HepG2 (cell line): Measurements from ENCODE around the gene TTC39C. TPM values are rescaled to one million over a fixed set of nuclear protein-coding genes. Genes with fewer than 3 reads are reported as not detected.

ENCODE experiments used
- ATAC-seq: fragments of 200-7000 bp; cut with Tn5 transposase; 3 replicates; pipeline ENCODE4 v1.9.1; 2020; ENCODE audit warnings: mild to moderate bottlenecking, moderate library complexity
- BruUV-seq: library from RNA; stranded (reverse); fragments of 400-500 nt; replicated peaks from 2 replicates; lab custom pipeline; 2021; lab: Mats Ljungman, UMichigan
- CTCF ChIA-PET: fragments of 300-600 bp; formaldehyde crosslinking; extraction: SDS; loops from one replicate; lab custom pipeline; 2021; ENCODE audit warnings: low total read pairs, inconsistent platforms, low intra/inter-chr PET ratio; lab: Yijun Ruan, JAX
- POLR2A ChIA-PET: fragments of 350-600 bp; sonication (Branson Sonifier 250); formaldehyde crosslinking; loops from one replicate; lab custom pipeline; 2020; ENCODE audit warnings: antibody characterized with exemption, inconsistent platforms; lab: Yijun Ruan, JAX
- DNase-seq: peaks from one replicate; pipeline ENCODE4 v3.0.0-alpha.2; 2015; ENCODE audit warnings: low spot score
- FAIRE-seq: peaks from 3 replicates; lab custom pipeline; 2011; peaks lifted over from hg19 to GRCh38; lab: Jason Lieb, UNC
- H2AFZ ChIP-seq: one replicate; pipeline ENCODE4 v1.6.1; 2011; ENCODE audit warnings: low read length, inconsistent platforms
- H3K27ac ChIP-seq: fragments of 300-600 bp; 3 replicates; pipeline ENCODE4 v1.8.0; 2011; ENCODE audit warnings: mixed run types, mild to moderate bottlenecking, mixed read lengths, low read length, inconsistent platforms; ENCODE audit not compliant: insufficient read depth; ENCODE audit errors: extremely low read length
- H3K27me3 ChIP-seq, 2 experiments: fragments of 200-600 bp in 1 of 2; 2 replicates in 1 of 2; 3 replicates in 1 of 2; pipeline versions ENCODE4 v1.6.0 to v1.8.0; 2011; ENCODE audit warnings: low read length in 2 of 2, mild to moderate bottlenecking in 2 of 2, moderate library complexity in 2 of 2, inconsistent platforms in 1 of 2; ENCODE audit not compliant: insufficient read depth in 2 of 2, control insufficient read depth in 1 of 2
- H3K36me3 ChIP-seq, 2 experiments: fragments of 200-600 bp in 1 of 2; replicated peaks in 1 of 2; 2 replicates in 1 of 2; 3 replicates in 1 of 2; pipeline versions ENCODE4 v1.5.1 to v1.8.0; 2011; ENCODE audit warnings: low read length in 2 of 2, inconsistent platforms in 1 of 2; ENCODE audit not compliant: insufficient read depth in 2 of 2, control insufficient read depth in 1 of 2
- H3K4me1 ChIP-seq: 2 replicates; pipeline ENCODE4 v1.5.1; 2012; ENCODE audit warnings: low read length, inconsistent platforms; ENCODE audit not compliant: insufficient read depth
- H3K4me2 ChIP-seq: 2 replicates; pipeline ENCODE4 v1.6.0; 2011; ENCODE audit warnings: low read depth, low read length, inconsistent platforms
- H3K4me3 ChIP-seq, 3 experiments: fragments of 200-600 bp in 1 of 3; sonication (generic), shearing (Covaris generic) in 1 of 3; replicated peaks in 1 of 3; 2 replicates each; pipeline ENCODE4 v1.5.1; 2011 to 2016; ENCODE audit warnings: low read length in 3 of 3, inconsistent platforms in 2 of 3, low read depth in 2 of 3, mild to moderate bottlenecking in 2 of 3, control low read depth in 1 of 3, mixed read lengths in 1 of 3; ENCODE audit not compliant: insufficient read depth in 1 of 3
- H3K79me2 ChIP-seq: one replicate; pipeline ENCODE4 v1.6.1; 2011; ENCODE audit warnings: low read length, inconsistent platforms; ENCODE audit not compliant: insufficient read depth
- H3K9ac ChIP-seq: 2 replicates; pipeline ENCODE4 v1.6.0; 2011; ENCODE audit warnings: mild to moderate bottlenecking, low read depth, low read length, inconsistent platforms; ENCODE audit not compliant: insufficient read depth
- H3K9me3 ChIP-seq: 2 replicates; pipeline ENCODE4 v1.5.1; 2012; ENCODE audit warnings: mild to moderate bottlenecking, low read length
- H4K20me1 ChIP-seq: 2 replicates; pipeline ENCODE4 v1.6.0; 2011; ENCODE audit warnings: inconsistent platforms, mild to moderate bottlenecking, low read length, moderate library complexity; ENCODE audit not compliant: insufficient read depth
- ATM ChIP-seq: fragments of 450-650 bp; IDR thresholded peaks from 2 replicates; pipeline ENCODE4 v1.7.1; 2017; ENCODE audit warnings: mild to moderate bottlenecking, borderline replicate concordance
- ETV6 ChIP-seq: sonication (generic); formaldehyde crosslinking; conservative IDR thresholded peaks from 2 replicates; pipeline ENCODE4 v1.4.0; 2020; ENCODE audit warnings: missing genetic modification reagents
- FOSL1 ChIP-seq: sonication (generic); formaldehyde crosslinking; IDR thresholded peaks from 2 replicates; pipeline ENCODE4 v1.9.0; 2021; ENCODE audit warnings: missing genetic modification reagents, borderline replicate concordance
- KDM5A ChIP-seq: fragments of 200-600 bp; sonication (generic); IDR thresholded peaks from 2 replicates; pipeline ENCODE4 v1.7.0; 2018; ENCODE audit warnings: antibody characterized with exemption, mild to moderate bottlenecking, low read length, borderline replicate concordance
- MAZ ChIP-seq, 2 experiments: sonication (generic) in 1 of 2; formaldehyde crosslinking in 1 of 2; IDR thresholded peaks; 2 replicates each; pipeline versions ENCODE4 v1.5.0 to v1.6.1; 2012 to 2020; ENCODE audit warnings: low read depth in 2 of 2, mild to moderate bottlenecking in 2 of 2, borderline replicate concordance in 1 of 2, improper control_type of control experiment in 1 of 2, low read length in 1 of 2, missing genetic modification reagents in 1 of 2, moderate library complexity in 1 of 2
- NR0B2 ChIP-seq: sonication (generic); formaldehyde crosslinking; IDR thresholded peaks from 2 replicates; pipeline ENCODE4 v1.4.0; 2020; ENCODE audit warnings: mild to moderate bottlenecking, missing genetic modification reagents
- SKIL ChIP-seq: sonication (generic); formaldehyde crosslinking; IDR thresholded peaks from 2 replicates; pipeline ENCODE4 v1.8.0; 2022; ENCODE audit warnings: missing genetic modification reagents, mild to moderate bottlenecking, moderate library complexity, borderline replicate concordance
- SP1 ChIP-seq, 2 experiments: fragments of 450-650 bp in 1 of 2; sonication (generic) in 1 of 2; formaldehyde crosslinking in 1 of 2; IDR thresholded peaks; 2 replicates each; pipeline versions ENCODE4 v1.4.0 to v1.6.1; 2016 to 2020; ENCODE audit warnings: missing genetic modification reagents in 1 of 2
- SRSF1 ChIP-seq: fragments of 200-400 bp; formaldehyde crosslinking; optimal IDR thresholded peaks from 2 replicates; pipeline ENCODE3; 2017; ENCODE audit warnings: mild to moderate bottlenecking, low read depth, low read length, moderate library complexity
- YY1 ChIP-seq: IDR thresholded peaks from 2 replicates; pipeline ENCODE4 v1.6.1; 2011; ENCODE audit warnings: low read length, low read depth, moderate library complexity, mild to moderate bottlenecking; ENCODE audit not compliant: insufficient read depth, insufficient replicate concordance
- ZNF335 ChIP-seq: sonication (generic); formaldehyde crosslinking; IDR thresholded peaks from 2 replicates; pipeline ENCODE4 v1.4.0; 2020; ENCODE audit warnings: missing genetic modification reagents
- WGBS: methylation state at CpG from one replicate; pipeline ENCODE4 v1.1.6; 2017; ENCODE audit warnings: low lambda C conversion rate; 5-methylcytosine and 5-hydroxymethylcytosine counted together
- in situ Hi-C: cut with HindIII; loops from 2 replicates; pipeline ENCODE4 v1.10.0; 2017; ENCODE audit warnings: low pct_unique_long_range_greater_than_20kb; ENCODE audit not compliant: extremely low pct_ligation_motif_present
- intact Hi-C: fragments of 100-400 bp; cut with micrococcal nuclease; formaldehyde crosslinking; loops from one replicate; pipeline ENCODE4 v1.10.0; 2022; ENCODE audit not compliant: unreplicated experiment
- polyA plus RNA-seq, 8 experiments: library from polyadenylated mRNA; depleted of rRNA in 3 of 8; stranded (reverse) in 7 of 8; unstranded in 1 of 8; fragments of >200 nt; fragmentation: Illumina TruSeq in 4 of 8; extraction: Trizol in 4 of 8; gene quantifications; 2 replicates each; pipeline versions ENCODE4 v1.2.1 to v1.2.3, GENCODE V29; 2011 to 2016; ENCODE audit warnings: low read depth in 4 of 8, missing spikeins in 1 of 8, mixed read lengths in 1 of 8; ENCODE audit not compliant: insufficient read depth in 1 of 8
- total RNA-seq, 5 experiments: library from RNA; depleted of rRNA; stranded (reverse); fragments of >200 nt; fragmentation: Illumina TruSeq; extraction: Trizol; gene quantifications; 2 replicates each; pipeline ENCODE4 v1.2.3, GENCODE V29; 2016; ENCODE audit warnings: low read depth in 1 of 5

The TTC39C gene
- total and polyA plus RNA-seq, 2 of the 13 experiments (the other 11 are each of a cell fraction or from before 2014, with no cell fraction given), result 19.1 to 25.9 TPM

DNA sequence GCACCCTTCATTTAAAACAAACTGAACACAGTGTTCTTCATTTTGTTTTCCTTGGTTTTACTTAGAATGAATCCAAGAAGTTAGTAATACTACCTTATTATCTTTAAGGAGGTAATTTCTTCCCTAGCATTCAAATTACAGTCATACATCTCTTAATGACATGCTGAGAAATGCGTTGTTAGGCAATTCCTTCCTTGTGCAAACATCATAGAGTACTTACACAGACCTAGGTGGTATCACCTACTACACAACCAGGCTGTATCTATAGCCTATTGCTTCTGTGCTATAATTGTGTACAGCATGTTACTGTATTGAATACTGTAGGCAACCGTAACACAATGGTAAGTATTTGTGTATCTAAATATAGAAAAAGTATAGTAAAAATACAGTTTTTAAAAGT is 115.9 kb downstream of the TTC39C start:
- BruUV-seq, result no TSS peak
- H2AFZ ChIP-seq, result no peak overlapping the region
- WGBS, result 76% methylated on average over 2 of the region's 2 CpGs
- DNase-seq (no peak), FAIRE-seq (no peak)
- POLR2A ChIA-PET, result no interaction called here
- no peaks in the 10 kb centered on the region for H3K4me1 ChIP-seq
- H3K27ac ChIP-seq, result no peak overlapping the region
- H3K36me3 ChIP-seq, result peaks cover 3 to 19% of the 10 kb centered on the region in 2 experiments; a peak in 4 of 5 replicates
- H4K20me1 ChIP-seq, result no peaks in the 10 kb centered on the region
- intact Hi-C loops, result no loop called here
- H3K4me3 ChIP-seq, result no peak overlapping the region
- no peaks in the 10 kb centered on the region for H3K9me3 ChIP-seq
- no peak overlapping the region for H3K4me2 ChIP-seq
- no peaks in the 10 kb centered on the region for H3K79me2 ChIP-seq
- H3K27me3 ChIP-seq, result no peaks in the 10 kb centered on the region
- TF ChIP-seq SRSF1, result no peak
- no peak for TF ChIP-seq ETV6 (CRISPR knock-in tag)
- TF ChIP-seq YY1, result no peak
- no peak for TF ChIP-seq NR0B2 (CRISPR knock-in tag)
- TF ChIP-seq MAZ (IDR thresholded peaks at IDR 0.05; ENCODE audit: borderline replicate concordance, low read depth, low read length), result no peak
- no peak for TF ChIP-seq MAZ (CRISPR knock-in tag; IDR thresholded peaks at IDR 0.05; ENCODE audit: low read depth)
- no peak for TF ChIP-seq SP1 (IDR thresholded peaks at IDR 0.05)
- no peak for TF ChIP-seq SP1 (CRISPR knock-in tag; IDR thresholded peaks at IDR 0.05)
- no peak for TF ChIP-seq SKIL (CRISPR knock-in tag)
- no peak for TF ChIP-seq FOSL1 (CRISPR knock-in tag)
- no peak for TF ChIP-seq ZNF335 (CRISPR knock-in tag)
- TF ChIP-seq KDM5A, result no peak
- no peak for TF ChIP-seq ATM
- TF ChIP-seq, all 625 proteins: peak for 0
- in situ Hi-C loops, result no loop called here
- H3K9ac ChIP-seq, result no peak overlapping the region
- CTCF ChIA-PET, result no interaction called here
- no peak for ATAC-seq
